HG03520 (cell line): ENCODE measurements around the gene TCEAL8.
A peak's percentile ranks its signal among the peaks of the same experiment; 100 is the strongest.
"Not testable (repeated sequence)": the region's sequence is repeated elsewhere in the genome, so short reads cannot be mapped to it uniquely, and the experiment has no call there.

Experiments
- ATAC-seq: cut with Tn5 transposase; IDR thresholded peaks from one replicate; pipeline ENCODE4 v1.9.1; 2021; ENCODE audit warnings: mild to moderate bottlenecking, moderate library complexity; ENCODE audit not compliant: unreplicated experiment

TCEAL8 gene, protein sequence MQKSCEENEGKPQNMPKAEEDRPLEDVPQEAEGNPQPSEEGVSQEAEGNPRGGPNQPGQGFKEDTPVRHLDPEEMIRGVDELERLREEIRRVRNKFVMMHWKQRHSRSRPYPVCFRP

DNA sequence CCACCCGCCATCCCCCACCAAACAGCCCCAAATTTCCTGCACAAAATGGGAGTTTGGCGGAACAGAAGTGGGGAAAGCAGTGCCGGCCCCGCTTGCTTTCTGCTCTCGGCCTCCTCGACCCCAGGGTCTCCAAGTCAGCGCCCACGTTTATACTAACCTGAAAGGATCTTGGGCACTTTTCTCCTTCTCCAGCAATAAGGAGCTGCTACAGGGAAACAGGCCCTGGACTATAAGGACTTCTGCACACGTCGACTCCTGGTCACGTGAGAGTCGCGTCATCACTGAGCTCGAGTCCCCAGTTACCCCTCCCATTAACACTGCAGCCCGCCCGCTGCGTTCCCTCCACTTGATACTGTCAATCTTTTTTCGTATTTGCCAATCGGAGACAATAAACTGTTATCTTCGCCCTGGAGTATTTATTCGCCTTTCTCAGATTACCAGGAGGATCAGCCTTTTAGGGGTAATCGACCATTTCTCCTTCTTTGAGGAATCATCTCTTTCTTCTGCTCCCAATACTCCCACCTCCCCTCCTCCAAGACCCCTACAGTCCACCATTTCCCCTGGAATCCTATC, at the start of gene TCEAL8:
TSS of gene TCEAL8 (minus strand) at position 235 of the 573 bp plus-strand sequence. CDS start 1,176 bp downstream, outside the sequence.
- ATAC-seq, result peak; percentile 94

- no peak for ATAC-seq
These were observed 49.8 kb upstream of the TCEAL8 start for GRCh38 chrX:103304705-103305104.

GRCh38 chrX:103293118-103293517, 38.2 kb upstream of the TCEAL8 start:
- no peak for ATAC-seq

GRCh38 chrX:103279624-103280023, 24.7 kb upstream of the TCEAL8 start:
- no peak for ATAC-seq

DNA sequence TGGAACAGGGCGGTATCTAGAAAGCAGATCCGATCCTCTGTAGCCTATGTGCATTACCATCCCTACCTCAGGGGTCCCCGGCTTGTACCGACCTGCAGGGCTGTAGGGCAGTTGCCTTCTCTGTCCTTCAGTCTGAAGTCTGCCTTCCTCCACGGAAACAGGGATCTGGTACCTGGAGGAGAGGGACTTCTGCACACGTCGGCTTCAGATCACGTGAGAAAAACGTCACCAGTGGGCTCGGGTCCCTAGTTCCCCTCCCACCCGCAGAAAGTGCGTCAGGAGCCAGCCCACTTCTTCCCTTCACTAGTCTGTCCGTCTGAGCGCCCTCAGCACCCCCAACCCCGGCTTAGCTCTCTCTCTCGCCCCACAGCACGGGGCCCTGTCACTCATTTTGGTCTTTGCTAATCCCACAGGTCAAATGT, 21.6 kb upstream of the TCEAL8 start, which contains the start of gene TCEAL5:
TSS of gene TCEAL5 (minus strand) at position 170 of the 422 bp plus-strand sequence. CDS start 2,187 bp downstream, outside the sequence.
- ATAC-seq, result no peak

GRCh38 chrX:103275947-103276567, 21.1 kb upstream of the TCEAL8 start:
- ATAC-seq, result no peak

DNA sequence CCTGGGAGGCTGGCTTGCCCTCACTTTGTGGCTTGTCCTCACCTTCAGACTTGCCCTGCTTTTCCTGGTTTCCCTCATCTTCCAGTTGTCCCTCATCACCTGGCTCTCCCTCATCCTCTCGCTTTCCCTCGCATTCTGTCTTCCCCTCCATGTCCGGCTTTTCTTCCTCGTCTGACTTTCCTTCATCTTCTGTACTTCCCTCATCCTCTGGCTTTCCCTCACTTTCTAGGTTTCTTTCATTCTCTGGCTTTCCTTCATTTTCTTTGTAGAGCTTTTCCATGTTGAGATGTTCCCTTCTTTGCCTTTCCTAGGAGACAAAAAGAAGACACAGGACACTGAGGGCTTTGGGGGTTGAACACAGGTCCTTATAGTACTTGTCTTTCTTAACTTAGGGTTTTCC, 19.3 kb upstream of the TCEAL8 start:
- no peak for ATAC-seq

- no peak for ATAC-seq
These were observed 3.3 kb upstream of the TCEAL8 start for GRCh38 chrX:103258275-103258674.

- no peak for ATAC-seq
These were observed 1.7 kb upstream of the TCEAL8 start for GRCh38 chrX:103256651-103257050.

DNA sequence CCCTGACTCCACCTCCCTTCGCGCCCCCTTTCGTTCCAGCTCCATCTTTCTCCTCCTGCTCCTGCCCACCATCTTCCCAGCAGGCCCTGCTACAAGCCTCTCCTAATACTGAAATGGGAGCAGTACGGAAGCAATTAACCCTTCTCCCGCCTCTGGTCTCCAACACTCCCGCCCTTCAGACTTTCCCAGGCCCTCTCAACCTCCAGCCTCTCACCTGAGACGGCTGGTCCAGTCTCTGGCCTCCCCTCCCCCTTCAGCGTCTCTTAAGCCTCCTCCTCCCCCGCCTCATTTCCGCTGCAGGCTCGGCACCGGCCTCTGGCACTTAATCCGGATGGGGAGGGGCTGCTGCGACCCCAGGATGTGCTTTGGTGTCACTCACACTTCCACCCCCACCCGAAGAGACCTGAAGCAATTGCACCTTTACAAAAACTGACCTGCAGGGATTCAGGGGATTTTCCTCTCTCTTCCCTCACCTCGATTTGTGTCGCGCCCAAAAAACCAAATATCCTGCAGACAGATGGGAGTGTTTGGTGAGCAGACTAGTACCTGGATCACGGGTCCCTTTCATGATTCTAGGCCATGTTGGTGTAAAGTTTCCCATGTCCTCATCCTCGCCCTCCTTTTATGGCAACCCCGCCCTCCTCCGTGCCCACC, 657 bp downstream of the TCEAL8 start:
- ATAC-seq, result peak; percentile 46

- no peak for ATAC-seq
These were observed 1.3 kb downstream of the TCEAL8 start for GRCh38 chrX:103253608-103254007.

- no peak for ATAC-seq
These were observed 4.0 kb downstream of the TCEAL8 start for GRCh38 chrX:103250977-103251376.

GRCh38 chrX:103249805-103250204, 5.2 kb downstream of the TCEAL8 start:
- ATAC-seq, result no peak

- ATAC-seq, result no peak
These were observed 6.4 kb downstream of the TCEAL8 start for GRCh38 chrX:103248553-103248952.

GRCh38 chrX:103240155-103240554, 14.8 kb downstream of the TCEAL8 start:
- no peak for ATAC-seq

- no peak for ATAC-seq
These were observed 18.7 kb downstream of the TCEAL8 start for GRCh38 chrX:103236296-103236695.

DNA sequence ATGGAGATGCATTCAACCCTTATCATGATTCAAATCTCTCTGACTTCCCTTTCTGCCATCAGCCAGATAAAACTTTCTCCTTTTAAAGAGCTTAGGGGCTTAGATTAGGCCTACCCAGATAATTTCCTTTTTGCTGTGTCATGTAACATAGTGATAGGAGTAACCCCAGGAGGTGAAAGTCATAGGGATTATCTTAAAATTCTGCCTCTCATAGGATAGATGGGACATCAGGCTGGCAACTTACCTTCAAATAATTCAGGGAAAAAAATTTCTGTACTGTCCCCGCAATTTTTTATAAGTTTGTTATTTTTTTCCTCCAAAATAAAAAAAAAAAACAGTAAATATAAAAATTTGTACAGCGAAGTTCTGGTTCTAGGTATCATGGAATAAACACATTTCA, 19.3 kb downstream of the TCEAL8 start:
- ATAC-seq, result not testable (repeated sequence)

GRCh38 chrX:103234869-103235268, 20.1 kb downstream of the TCEAL8 start:
- no peak for ATAC-seq

DNA sequence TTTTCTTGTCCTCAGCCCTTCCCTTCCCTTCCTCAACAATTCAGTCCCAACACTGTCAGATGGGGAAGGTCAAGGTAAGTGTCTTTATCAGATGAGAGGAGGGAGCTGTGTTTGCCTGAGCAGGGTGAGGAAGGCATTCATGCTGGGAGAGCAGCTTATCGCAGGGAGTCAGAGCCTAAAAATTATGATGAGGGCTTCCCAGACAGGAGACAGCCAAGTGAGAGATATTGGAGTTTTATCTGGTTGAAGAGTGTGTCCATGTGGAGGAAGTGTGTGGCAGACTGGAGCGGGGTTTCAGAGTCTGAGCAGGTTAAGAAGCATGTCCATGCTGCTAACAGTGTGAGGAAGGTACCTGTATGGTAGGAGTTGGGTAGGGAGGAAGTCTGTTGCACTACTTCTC, 21.7 kb downstream of the TCEAL8 start:
- ATAC-seq, result no peak

GRCh38 chrX:103225918-103226317, 29.0 kb downstream of the TCEAL8 start:
- ATAC-seq, result not testable (repeated sequence)

GRCh38 chrX:103220511-103221323, 34.2 kb downstream of the TCEAL8 start:
- no peak for ATAC-seq
